Measurements from ENCODE around the gene HNRNPH2. TPM values are rescaled to one million over a fixed set of nuclear protein-coding genes. Genes with fewer than 3 reads are reported as not detected.
A peak's percentile ranks its signal among the peaks of the same experiment; 100 is the strongest.

HNRNPH2 gene
- total and polyA plus RNA-seq, 8 donors: 5.5 to 98.4 (median 33.6) TPM

DNA sequence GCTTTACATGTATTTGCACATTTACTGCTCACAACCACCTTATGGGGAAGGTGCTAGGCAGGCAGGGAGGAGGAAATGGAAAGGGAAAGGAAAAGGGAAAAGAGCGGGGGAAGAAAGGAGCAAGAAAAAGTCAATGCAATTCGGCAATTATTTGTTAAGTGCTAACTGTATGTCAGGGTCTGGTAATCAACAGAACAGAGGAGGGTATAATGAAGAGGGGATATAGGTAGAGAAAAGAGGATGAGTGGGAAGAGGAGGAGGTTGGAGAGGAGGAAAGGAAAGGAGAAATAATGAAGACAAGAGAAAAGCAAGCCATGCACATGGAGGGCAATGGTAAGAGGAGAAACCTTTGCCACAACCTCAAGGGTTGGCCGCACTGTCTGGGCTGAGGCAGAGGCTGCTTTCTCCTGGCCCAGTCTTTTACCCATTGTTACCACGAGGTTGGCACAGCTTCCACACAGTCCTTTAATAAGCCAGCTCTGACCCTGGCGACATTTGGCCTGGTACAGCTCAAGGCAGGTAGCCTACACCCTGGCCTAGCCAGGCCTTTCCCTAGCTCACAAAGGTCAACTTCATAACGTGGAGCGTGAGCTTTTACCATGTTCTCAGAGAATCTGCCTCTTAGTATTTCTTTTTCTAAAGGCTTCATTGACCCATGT, 22.9 kb upstream of the HNRNPH2 start:
- Histone ChIP-seq H3K9me3 (no peaks in the 10 kb centered on the region), H3K27ac (peak overlapping the region in 1 of 5 donors; percentile 46), H3K27me3 (no peaks in the 10 kb centered on the region), H3K36me3 (no peaks in the 10 kb centered on the region), H3K4me1 (no peaks in the 10 kb centered on the region), H3K4me3 (peak overlapping the region in 1 of 4 donors; percentile 13)
- WGBS, 5 donors: 67 to 85% (median 77%) methylated on average over 5 to 7 of the region's 7 CpGs
- TF ChIP-seq, protein P1, sequence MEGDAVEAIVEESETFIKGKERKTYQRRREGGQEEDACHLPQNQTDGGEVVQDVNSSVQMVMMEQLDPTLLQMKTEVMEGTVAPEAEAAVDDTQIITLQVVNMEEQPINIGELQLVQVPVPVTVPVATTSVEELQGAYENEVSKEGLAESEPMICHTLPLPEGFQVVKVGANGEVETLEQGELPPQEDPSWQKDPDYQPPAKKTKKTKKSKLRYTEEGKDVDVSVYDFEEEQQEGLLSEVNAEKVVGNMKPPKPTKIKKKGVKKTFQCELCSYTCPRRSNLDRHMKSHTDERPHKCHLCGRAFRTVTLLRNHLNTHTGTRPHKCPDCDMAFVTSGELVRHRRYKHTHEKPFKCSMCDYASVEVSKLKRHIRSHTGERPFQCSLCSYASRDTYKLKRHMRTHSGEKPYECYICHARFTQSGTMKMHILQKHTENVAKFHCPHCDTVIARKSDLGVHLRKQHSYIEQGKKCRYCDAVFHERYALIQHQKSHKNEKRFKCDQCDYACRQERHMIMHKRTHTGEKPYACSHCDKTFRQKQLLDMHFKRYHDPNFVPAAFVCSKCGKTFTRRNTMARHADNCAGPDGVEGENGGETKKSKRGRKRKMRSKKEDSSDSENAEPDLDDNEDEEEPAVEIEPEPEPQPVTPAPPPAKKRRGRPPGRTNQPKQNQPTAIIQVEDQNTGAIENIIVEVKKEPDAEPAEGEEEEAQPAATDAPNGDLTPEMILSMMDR (IDR thresholded peaks at IDR 0.05): no peak
- no peak for TF ChIP-seq POLR2AphosphoS5 (IDR thresholded peaks at IDR 0.05)
- no peak for TF ChIP-seq EP300 (IDR thresholded peaks at IDR 0.05)
- TF ChIP-seq POLR2A (IDR thresholded peaks at IDR 0.05): no peak
- no peak for DNase-seq
- intact Hi-C loops (cut with DNase I; ENCODE audit: low total_unique reads): no loop called here

DNA sequence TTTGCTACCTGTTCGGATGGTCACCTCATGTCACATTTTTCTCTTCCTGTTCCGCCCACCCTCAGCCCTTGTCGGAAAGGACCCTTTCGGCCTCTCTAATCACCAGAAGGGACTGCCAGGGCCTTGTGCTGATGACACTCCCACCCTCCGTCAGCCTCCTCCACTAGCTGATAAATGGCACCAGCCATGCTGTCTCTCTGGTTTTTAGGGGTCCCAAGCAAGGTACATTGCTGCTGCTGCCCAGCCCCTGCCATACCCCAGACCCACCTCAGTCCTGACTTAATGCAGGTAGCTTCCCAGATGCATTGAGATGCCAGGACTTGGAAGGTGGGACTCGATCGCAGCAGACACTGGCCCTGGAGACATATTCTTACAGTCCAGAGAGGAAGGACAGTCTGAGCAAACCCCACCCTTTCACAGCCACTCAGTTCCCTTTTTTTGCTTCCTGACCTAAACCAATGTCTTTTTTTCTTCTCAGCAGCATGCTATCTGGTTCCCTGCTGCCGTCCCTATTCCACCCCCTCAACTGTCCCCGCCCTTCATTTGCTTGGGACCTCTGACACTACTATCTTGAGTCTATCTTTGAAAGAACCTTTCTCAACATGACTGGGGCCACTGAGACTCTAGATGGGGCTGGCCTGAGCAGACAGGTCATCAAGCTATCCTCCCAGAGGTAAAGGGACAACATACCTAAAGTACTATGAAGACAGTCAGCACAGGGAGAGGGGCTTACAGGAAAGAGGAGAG, 22.1 kb upstream of the HNRNPH2 start, which contains the start of gene BTK:
Gene BTK (minus strand): TSS at position 397 of the 747 bp plus-strand sequence. CDS start 10,907 bp downstream, outside the sequence.
- no peak for DNase-seq
- Histone ChIP-seq H3K27ac (peak within 1 kb of the TSS in 1 of 5 donors; percentile 46), H3K9me3 (no peaks in the 10 kb centered on the region), H3K36me3 (no peaks in the 10 kb centered on the region), H3K4me3 (peak within 1 kb of the TSS in 1 of 4 donors; percentile 13), H3K27me3 (no peaks in the 10 kb centered on the region), H3K4me1 (no peaks in the 10 kb centered on the region)
- 64 to 77% (median 70%) methylated on average over 9 of the region's 9 CpGs for WGBS, 5 donors
- TF ChIP-seq POLR2A (IDR thresholded peaks at IDR 0.05) (no peak), POLR2AphosphoS5 (IDR thresholded peaks at IDR 0.05) (no peak), EP300 (IDR thresholded peaks at IDR 0.05) (no peak)
- TF ChIP-seq, protein P1 (IDR thresholded peaks at IDR 0.05): no peak
- intact Hi-C loops (cut with DNase I; ENCODE audit: low total_unique reads): no loop called here

DNA sequence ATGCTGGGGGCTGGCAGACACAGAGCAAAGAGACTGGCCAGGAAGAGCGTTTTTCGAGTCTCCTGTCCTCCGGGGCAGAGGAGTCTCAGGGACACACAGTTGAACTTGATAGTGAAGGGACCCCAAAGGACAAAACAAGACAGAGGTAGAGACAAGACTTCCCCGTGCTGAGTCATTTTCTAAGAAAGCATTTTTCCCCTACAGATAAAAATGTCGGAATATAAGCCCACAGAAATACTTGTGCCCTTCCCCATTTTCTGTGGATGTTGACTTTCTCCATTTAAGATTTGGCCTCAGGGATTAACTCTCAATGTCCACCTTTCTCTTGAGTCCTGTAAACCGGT, 21.5 kb upstream of the HNRNPH2 start:
- H3K4me1 ChIP-seq: no peaks in the 10 kb centered on the region
- H3K27ac ChIP-seq: peak overlapping the region in 1 of 5 donors; percentile 46
- H3K9me3 ChIP-seq: no peaks in the 10 kb centered on the region
- no peaks in the 10 kb centered on the region for H3K36me3 ChIP-seq
- intact Hi-C loops (cut with DNase I; ENCODE audit: low total_unique reads): no loop called here
- TF ChIP-seq, protein P1 (IDR thresholded peaks at IDR 0.05): no peak
- no peak for TF ChIP-seq EP300 (IDR thresholded peaks at IDR 0.05)
- TF ChIP-seq POLR2A (IDR thresholded peaks at IDR 0.05): no peak
- no peak for TF ChIP-seq POLR2AphosphoS5 (IDR thresholded peaks at IDR 0.05)
- H3K27me3 ChIP-seq: no peaks in the 10 kb centered on the region
- no peak for DNase-seq
- no peak overlapping the region for H3K4me3 ChIP-seq
- 62 to 78% (median 65%) methylated on average over 6 of the region's 6 CpGs for WGBS, 5 donors

DNA sequence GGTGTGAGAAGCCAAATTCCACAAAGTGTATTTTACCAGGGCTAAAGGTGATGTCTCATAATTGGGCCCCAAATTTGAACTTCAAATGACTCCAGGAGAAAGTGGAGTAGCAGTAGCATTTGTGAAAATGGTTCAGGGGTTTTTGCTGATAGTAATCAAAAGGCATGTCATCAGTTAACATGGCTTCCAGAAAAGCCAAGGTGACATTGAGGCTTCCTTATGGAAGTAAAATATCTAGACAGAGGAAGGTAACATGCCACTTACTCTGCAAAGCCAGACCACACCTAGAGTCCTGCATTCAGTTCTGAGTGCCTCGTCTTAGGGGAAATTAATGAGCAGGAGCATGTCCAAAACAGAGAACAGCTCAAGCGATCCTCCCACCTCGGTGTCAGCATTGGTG, 19.4 kb upstream of the HNRNPH2 start:
- no peak overlapping the region for H3K4me3 ChIP-seq
- no peaks in the 10 kb centered on the region for H3K27me3 ChIP-seq
- H3K9me3 ChIP-seq: no peaks in the 10 kb centered on the region
- peaks cover 0 to 7% (median 0%) of the 10 kb centered on the region in 4 donors for H3K36me3 ChIP-seq
- TF ChIP-seq EP300 (IDR thresholded peaks at IDR 0.05): no peak
- WGBS, 5 donors: 82 to 93% (median 85%) methylated on average over 3 of the region's 3 CpGs
- intact Hi-C loops (cut with DNase I; ENCODE audit: low total_unique reads): no loop called here
- peaks cover 0 to 13% (median 3%) of the 10 kb centered on the region in 4 donors for H3K4me1 ChIP-seq
- DNase-seq: no peak
- H3K27ac ChIP-seq: no peak overlapping the region

Measured in stomach (tissue), 9 donors.